Measurements from ENCODE around the gene FLT3LG. TPM values are rescaled to one million over a fixed set of nuclear protein-coding genes. Genes with fewer than 3 reads are reported as not detected.
A peak's percentile ranks its signal among the peaks of the same experiment; 100 is the strongest.

The FLT3LG gene
- total and polyA plus RNA-seq, 9 of the 15 experiments (the other 6 are each of a cell fraction or from before 2014, with no cell fraction given) = 0.31 to 6.4 (median 1.1) TPM

- H3K27ac ChIP-seq (ENCODE audit: extremely low read depth, low read depth, low read length) = peak within 1 kb of the TSS; percentile 58; the same call in 2 of the 3 replicates
- H2AFZ ChIP-seq (ENCODE audit: low read depth, low read length) = peak within 1 kb of the TSS; percentile 97
- ChIA-PET POLR2A (interaction anchor here (0.6 to 3.7 kb wide), 4 partner anchors 10 to 47 kb away, joined by 3 to 14 read pairs (median 4); no protein-coding TSS in a partner anchor), CTCF (ENCODE audit: low intra/inter-chr PET ratio) (interaction anchor here (0.6 kb wide), 2 partner anchors 216 to 217 kb away, joined by 3 to 4 read pairs; no protein-coding TSS in a partner anchor)
- peak within 1 kb of the TSS in 1 of 2 experiments; percentile 89; a peak in 3 of 4 replicates for H3K9ac ChIP-seq (ENCODE audit: insufficient read depth in 1 of 2, low read depth in 2 of 2, low read length in 2 of 2)
- FAIRE-seq (no peak), ATAC-seq (peak; percentile 46), DNase-seq (ENCODE audit: extremely low read depth in 1 of 4, low spot score in 3 of 4) (peak; percentile 74 to 88 (median 86))
- peak in 1 of 2 experiments; percentile 13 for TF ChIP-seq E2F6 (IDR thresholded peaks at IDR 0.05; ENCODE audit: borderline replicate concordance in 1 of 2, extremely low read depth in 1 of 2, insufficient read depth in 1 of 2, insufficient read length in 1 of 2, low read depth in 1 of 2, low read length in 1 of 2, poor library complexity in 1 of 2, severe bottlenecking in 1 of 2)
- peak; percentile 61 for TF ChIP-seq CCNT2 (IDR thresholded peaks at IDR 0.05; ENCODE audit: borderline replicate concordance, extremely low read depth, insufficient read length, low read depth, low read length)
- peak in 1 of 2 experiments; percentile 28; a peak in 1 of 4 replicates for TF ChIP-seq MAZ (CRISPR knock-in tag; conservative IDR thresholded peaks at IDR 0.05 in 1 of 2, IDR thresholded peaks at IDR 0.05 in 1 of 2)
- no peak for TF ChIP-seq PHB2 (IDR thresholded peaks at IDR 0.05; ENCODE audit: low read depth)
- peak; percentile 40; the same call in 1 of the 2 replicates for TF ChIP-seq RB1 (IDR thresholded peaks at IDR 0.05; ENCODE audit: low read depth)
- TF ChIP-seq ZBTB7A (IDR thresholded peaks at IDR 0.05; ENCODE audit: borderline replicate concordance, control insufficient read depth, low read depth, low read length) = peak; percentile 84; the same call in 1 of the 2 replicates
- peak; percentile 48; the same call in 1 of the 2 replicates for TF ChIP-seq POLR2G (IDR thresholded peaks at IDR 0.05; ENCODE audit: low read depth, low read length)
- no peak for TF ChIP-seq BCL6 (CRISPR knock-in tag; IDR thresholded peaks at IDR 0.05)
- peak; percentile 66 for TF ChIP-seq HMGN3 (IDR thresholded peaks at IDR 0.05; ENCODE audit: borderline replicate concordance, extremely low read depth, insufficient read length, low read depth, low read length)
- peak; percentile 74 for TF ChIP-seq VEZF1 (CRISPR knock-in tag; IDR thresholded peaks at IDR 0.05)
- no TSS peak for BruUV-seq (replicated peaks)
- in situ Hi-C loops (cut with MboI) = no loop called here
- H3K4me2 ChIP-seq (ENCODE audit: insufficient read depth, low read length) = peak within 1 kb of the TSS; percentile 87
- peaks cover 31 to 44% of the 10 kb centered on the region in 2 experiments; a peak in 4 of 5 replicates for H3K4me1 ChIP-seq (replicated peaks in 1 of 2; ENCODE audit: control insufficient read depth in 2 of 2, insufficient read depth in 2 of 2, low read length in 2 of 2)
- peaks cover 2% of the 10 kb centered on the region; the same call in 1 of the 3 replicates for H3K36me3 ChIP-seq (ENCODE audit: control insufficient read depth, insufficient read depth, low read length)
- H3K4me3 ChIP-seq = peak within 1 kb of the TSS; percentile 84
- no peaks in the 10 kb centered on the region for H3K9me3 ChIP-seq (replicated peaks; ENCODE audit: control insufficient read depth, insufficient read depth, low read depth, low read length)
- no peaks in the 10 kb centered on the region for H4K20me1 ChIP-seq (replicated peaks; ENCODE audit: control insufficient read depth, insufficient read depth, low read length)
- H3K27me3 ChIP-seq (ENCODE audit: control insufficient read depth in 2 of 2, insufficient read depth in 2 of 2, low read length in 2 of 2) = peaks cover 7 to 19% of the 10 kb centered on the region in 2 experiments; a peak in 4 of 5 replicates
- H3K79me2 ChIP-seq (ENCODE audit: control insufficient read depth, insufficient read depth, low read length) = no peaks in the 10 kb centered on the region
- intact Hi-C loops (cut with micrococcal nuclease) = loop anchor here (5.0 to 10.0 kb wide), 2 partner anchors 177 to 289 kb away; no protein-coding TSS in a partner anchor
- WGBS (ENCODE audit: insufficient coverage, low coverage, missing lambda C conversion rate) = 6% methylated on average over 19 of the region's 56 CpGs
- H3K9me1 ChIP-seq (ENCODE audit: control insufficient read depth, insufficient read depth, low read length) = no peaks in the 10 kb centered on the region
These were observed 32.6 kb upstream of the FLT3LG start, which contains the start of gene SLC17A7 for GRCh38 chr19:49441210-49441959. SLC17A7 (minus strand) TSS chr19:49441527; CDS start chr19:49441379, 148 bp downstream.
